Neural progenitor cell (in vitro differentiated cells): ENCODE results near the gene VPS37B.

ENCODE experiments used
- CTCF ChIP-seq: fragments of 200-600 bp; sonication (generic); IDR thresholded peaks from 2 replicates; pipeline ENCODE4 v1.5.1; 2017; ENCODE audit warnings: antibody characterized with exemption, mild to moderate bottlenecking
- EZH2 ChIP-seq: fragments of 200-600 bp; sonication (generic); IDR thresholded peaks from 2 replicates; pipeline ENCODE4 v1.6.1; 2017; ENCODE audit warnings: antibody characterized with exemption, mild to moderate bottlenecking, moderate library complexity

- TF ChIP-seq CTCF = no peak
- no peak for TF ChIP-seq EZH2
Observed at GRCh38 chr12:122861587-122861970, 34.3 kb downstream of the VPS37B start.
